Measurements from ENCODE around the gene UROD.

UROD gene

GRCh38 chr1:45008516-45008915 is 3.5 kb upstream of the UROD start:
- no peak for DNase-seq (ENCODE audit: low spot score)

- DNase-seq (ENCODE audit: low spot score): no peak
Measured at GRCh38 chr1:45009296-45009865, 2.7 kb upstream of the UROD start.

GRCh38 chr1:45009956-45010854 is 1.8 kb upstream of the UROD start:
- DNase-seq (ENCODE audit: low spot score): no peak

DNA sequence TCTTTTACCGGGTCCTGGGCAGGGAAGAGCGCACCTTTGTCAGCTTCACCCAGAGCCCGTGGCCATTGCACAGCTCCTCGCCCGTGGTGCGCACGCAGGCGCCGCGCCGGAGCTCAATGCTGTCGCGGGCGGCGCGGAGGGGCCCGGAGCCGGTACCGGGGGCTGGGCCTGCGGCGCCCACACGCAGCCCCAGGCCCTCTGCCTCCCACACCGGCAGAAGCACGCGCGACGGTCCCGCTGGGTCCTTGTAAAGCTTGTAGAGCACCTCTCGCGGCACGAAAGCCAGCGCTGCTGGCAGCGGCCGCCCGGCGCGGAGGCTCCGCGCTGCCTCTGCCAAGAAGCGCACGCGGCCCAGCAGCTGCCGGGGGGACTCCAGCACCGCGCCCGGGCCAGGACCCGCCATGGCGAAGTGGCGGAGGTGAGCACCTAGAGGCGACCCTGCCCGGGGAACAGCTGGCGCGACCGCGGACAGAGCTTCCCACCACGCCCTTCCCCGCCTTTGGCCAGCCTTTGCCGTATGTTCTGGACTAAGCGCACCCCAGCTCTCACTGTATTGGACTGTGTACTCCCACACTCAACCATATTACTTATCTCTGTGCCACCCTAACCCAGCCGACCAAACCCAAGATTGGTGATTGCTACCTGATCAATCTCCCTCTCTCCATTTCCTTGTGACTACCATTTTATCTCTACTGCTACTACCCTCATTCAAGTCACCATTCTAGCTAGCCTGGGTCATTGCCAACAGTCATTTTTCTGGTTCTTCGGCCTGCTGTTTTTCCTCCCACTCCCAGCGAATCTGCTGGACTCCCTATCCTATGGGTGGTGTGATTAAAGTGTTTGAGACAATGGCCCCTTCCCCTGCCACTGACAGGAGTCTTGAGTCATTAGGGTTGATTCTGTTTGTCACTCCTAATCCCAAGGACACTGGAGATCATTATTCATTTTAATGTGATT is 921 bp upstream of the UROD start, which contains the start of gene HECTD3:
Gene HECTD3 (minus strand): TSS at position 470 of the 957 bp plus-strand sequence. CDS start 67 bp downstream, at position 403.
- peak; percentile 86 for DNase-seq (ENCODE audit: low spot score)

GRCh38 chr1:45012639-45013278 is 705 bp downstream of the UROD start:
- DNase-seq (ENCODE audit: low spot score): peak; percentile 55

GRCh38 chr1:45013551-45014209 is 1.6 kb downstream of the UROD start:
- DNase-seq (ENCODE audit: low spot score): no peak

GRCh38 chr1:45014321-45015028 is 2.4 kb downstream of the UROD start:
- peak; percentile 81 for DNase-seq (ENCODE audit: low spot score)

GRCh38 chr1:45015683-45016082 is 3.6 kb downstream of the UROD start:
- DNase-seq (ENCODE audit: low spot score): no peak

- DNase-seq (ENCODE audit: low spot score): no peak
Measured at GRCh38 chr1:45016090-45016697, 4.1 kb downstream of the UROD start.

- DNase-seq (ENCODE audit: low spot score): no peak
Measured at GRCh38 chr1:45016767-45017166, 4.7 kb downstream of the UROD start.

- peak; percentile 65 for DNase-seq (ENCODE audit: low spot score)
Measured at GRCh38 chr1:45018599-45019230, 6.7 kb downstream of the UROD start.

DNA sequence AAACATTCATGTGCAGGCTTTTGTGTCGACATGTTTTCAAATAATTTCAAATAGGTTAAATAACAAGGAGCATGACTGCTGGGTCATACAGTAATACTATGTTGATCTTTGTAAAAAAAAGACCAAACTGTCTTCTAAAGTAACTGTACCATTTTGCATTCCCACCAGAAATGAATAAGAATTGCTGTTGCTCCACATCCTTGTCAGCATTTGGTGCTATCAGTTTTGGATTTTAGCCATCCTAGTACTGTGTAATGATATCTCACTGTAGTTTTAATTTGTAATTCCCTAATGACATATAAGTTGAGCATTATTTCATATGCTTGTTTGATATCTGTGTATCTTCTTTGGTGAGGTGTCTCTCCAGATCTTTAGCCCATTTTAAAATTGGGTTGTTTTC is 11.6 kb downstream of the UROD start:
- no peak for DNase-seq (ENCODE audit: low spot score)

- DNase-seq (ENCODE audit: low spot score): no peak
Measured at GRCh38 chr1:45026446-45026845, 14.4 kb downstream of the UROD start.

DNA sequence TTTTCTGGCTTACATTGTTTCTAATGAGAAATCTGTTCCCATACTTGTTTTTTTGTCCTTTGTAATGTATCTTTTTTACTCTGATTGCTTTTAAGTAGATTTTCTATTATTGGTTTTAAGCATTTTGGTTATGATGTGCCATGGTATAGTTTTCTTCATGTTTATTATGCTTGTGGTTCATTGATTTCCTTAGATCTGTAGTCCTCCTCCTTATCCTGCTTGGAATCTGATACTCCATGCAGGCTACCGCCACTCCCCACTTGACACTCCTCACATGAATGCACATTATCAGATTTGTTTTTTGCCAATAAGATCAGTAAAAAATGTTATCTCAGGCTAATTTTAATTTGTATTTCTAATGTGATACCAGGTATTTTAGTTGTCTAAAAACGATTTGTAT is 20.8 kb downstream of the UROD start:
- no peak for DNase-seq (ENCODE audit: low spot score)

- DNase-seq (ENCODE audit: low spot score): no peak
Measured at GRCh38 chr1:45033356-45033755, 21.3 kb downstream of the UROD start.

GRCh38 chr1:45035631-45036301 is 23.7 kb downstream of the UROD start:
- no peak for DNase-seq (ENCODE audit: low spot score)

DNA sequence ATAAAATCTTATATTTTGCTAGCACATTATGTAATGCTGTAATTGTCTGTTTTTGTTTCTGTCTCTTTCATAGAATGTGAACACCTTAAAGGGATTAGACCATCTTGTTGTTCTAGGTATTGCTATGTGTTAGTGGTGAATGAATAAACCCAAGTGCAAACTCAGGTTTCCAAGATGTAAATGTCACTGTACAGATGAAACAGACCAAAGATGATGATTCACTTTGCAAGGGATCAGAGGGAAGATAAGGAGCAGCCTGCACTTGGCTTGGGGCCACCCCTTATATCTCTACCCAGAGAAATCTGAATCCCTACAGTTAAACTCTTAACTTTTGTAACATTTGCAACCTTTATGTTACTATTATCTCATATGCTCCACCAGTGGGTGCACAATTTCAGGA is 25.4 kb downstream of the UROD start:
- no peak for DNase-seq (ENCODE audit: low spot score)

- no peak for DNase-seq (ENCODE audit: low spot score)
Measured at GRCh38 chr1:45038240-45038639, 26.2 kb downstream of the UROD start.

Data from HuH-7 (cell line).